GM12878 (cell line): Measurements from ENCODE around the gene ENTREP3. TPM values are rescaled to one million over a fixed set of nuclear protein-coding genes. Genes with fewer than 3 reads are reported as not detected.

Experiments used
- IKZF2 ChIP-seq, 2 experiments: fragments of 450-650 bp; IDR thresholded peaks; 2 replicates each; pipeline ENCODE4 v1.6.1; 2017; ENCODE audit warnings: mild to moderate bottlenecking in 2 of 2, moderate library complexity in 2 of 2
- JUND ChIP-seq: IDR thresholded peaks from 2 replicates; pipeline ENCODE4 v1.6.1; 2012; ENCODE audit warnings: low read depth, mild to moderate bottlenecking, low read length, improper control_type of control experiment, moderate library complexity
- RCOR1 ChIP-seq: conservative IDR thresholded peaks from 2 replicates; pipeline ENCODE4 v1.6.1; 2012; ENCODE audit warnings: low read depth, low read length, improper control_type of control experiment
- polyA plus RNA-seq, 11 experiments: library from polyadenylated mRNA; depleted of rRNA in 4 of 11; unstranded in 6 of 11; stranded (reverse) in 5 of 11; fragments of >200 nt; fragmentation: Nextera tagmentation in 4 of 11; fragmentation: Illumina TruSeq in 1 of 11; extraction: Ambion mirVana in 4 of 11; extraction: Trizol in 1 of 11; gene quantifications; 1 replicate in 1 of 11; 2 replicates in 10 of 11; pipeline versions ENCODE4 v1.2.1 to v1.2.3, GENCODE V29; 2011 to 2016; ENCODE audit warnings: inconsistent platforms in 2 of 11, missing spikeins in 2 of 11, low read depth in 1 of 11
- total RNA-seq, 4 experiments: library from RNA; depleted of rRNA in 3 of 4; stranded (reverse); fragments of >200 nt in 3 of 4; fragmentation: Illumina TruSeq in 1 of 4; extraction: Trizol in 1 of 4; gene quantifications; 2 replicates each; pipeline versions ENCODE4 v1.2.1 to v1.2.3, GENCODE V29; 2013 to 2021
- TF ChIP-seq, protein P1 (sequence below): IDR thresholded peaks from 2 replicates; pipeline ENCODE4 v1.6.1; 2011; ENCODE audit warnings: mild to moderate bottlenecking, low read depth, low read length, moderate library complexity; ENCODE audit not compliant: insufficient replicate concordance
- TF ChIP-seq, protein P2 (sequence below): fragments of 450-650 bp; IDR thresholded peaks from 2 replicates; pipeline ENCODE4 v1.6.1; 2017; ENCODE audit warnings: mild to moderate bottlenecking, moderate library complexity
- TF ChIP-seq, protein P3 (sequence below): IDR thresholded peaks from 2 replicates; pipeline ENCODE4 v1.6.1; 2012; ENCODE audit warnings: low read depth, low read length, improper control_type of control experiment

ENTREP3 gene
- total and polyA plus RNA-seq, 10 of the 15 experiments (the other 5 are each of a cell fraction or from before 2014, with no cell fraction given): 1.7 to 31.8 (median 3.9) TPM

DNA sequence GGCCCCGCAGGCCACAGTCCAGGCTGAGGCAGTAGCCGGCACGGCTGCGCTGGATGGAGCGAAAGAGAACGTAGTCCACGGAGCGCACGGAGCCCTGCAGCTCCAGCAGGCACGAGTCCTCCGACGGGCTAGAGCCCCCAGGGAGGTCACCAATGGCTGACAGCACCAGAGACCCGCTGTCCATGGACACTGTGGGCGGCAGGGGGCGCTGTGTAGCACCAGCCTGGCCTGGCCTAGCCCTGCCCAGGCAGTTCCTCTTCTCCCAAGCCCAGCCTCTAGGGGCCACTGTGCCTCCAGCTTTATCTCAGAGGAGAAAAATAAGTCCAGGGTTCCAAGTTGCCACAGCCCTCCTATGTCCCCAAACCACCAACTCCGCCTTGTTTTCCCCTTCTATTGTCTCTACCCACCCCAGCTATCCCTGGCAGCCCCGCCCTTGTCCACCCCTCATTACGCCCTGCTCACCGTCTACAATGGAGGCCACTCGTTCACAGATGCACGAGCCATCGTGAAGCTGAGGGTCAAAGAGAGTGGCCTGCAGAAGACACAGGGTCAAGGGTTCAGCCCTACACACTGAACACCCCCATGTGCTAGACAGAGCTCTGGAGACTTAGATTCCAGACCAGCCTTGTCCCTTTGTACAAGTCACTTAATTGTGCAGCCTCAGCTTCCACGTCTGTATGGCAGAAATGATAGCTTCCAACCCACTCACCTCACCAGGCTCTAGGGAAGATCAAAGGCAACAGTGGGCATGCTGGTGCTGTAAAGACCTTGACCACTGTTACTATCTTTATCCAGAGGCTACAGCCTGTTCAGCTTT is 4.4 kb downstream of the ENTREP3 start (continued):
- TF ChIP-seq, protein P1, sequence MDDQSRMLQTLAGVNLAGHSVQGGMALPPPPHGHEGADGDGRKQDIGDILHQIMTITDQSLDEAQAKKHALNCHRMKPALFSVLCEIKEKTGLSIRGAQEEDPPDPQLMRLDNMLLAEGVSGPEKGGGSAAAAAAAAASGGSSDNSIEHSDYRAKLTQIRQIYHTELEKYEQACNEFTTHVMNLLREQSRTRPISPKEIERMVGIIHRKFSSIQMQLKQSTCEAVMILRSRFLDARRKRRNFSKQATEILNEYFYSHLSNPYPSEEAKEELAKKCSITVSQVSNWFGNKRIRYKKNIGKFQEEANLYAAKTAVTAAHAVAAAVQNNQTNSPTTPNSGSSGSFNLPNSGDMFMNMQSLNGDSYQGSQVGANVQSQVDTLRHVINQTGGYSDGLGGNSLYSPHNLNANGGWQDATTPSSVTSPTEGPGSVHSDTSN: no peak
- 0 out of 4 replicates have a peak, but pooled peaks of 1 of the 2 experiments have one; percentile 30 for TF ChIP-seq IKZF2 (IDR thresholded peaks at IDR 0.05)
- TF ChIP-seq, protein P2, sequence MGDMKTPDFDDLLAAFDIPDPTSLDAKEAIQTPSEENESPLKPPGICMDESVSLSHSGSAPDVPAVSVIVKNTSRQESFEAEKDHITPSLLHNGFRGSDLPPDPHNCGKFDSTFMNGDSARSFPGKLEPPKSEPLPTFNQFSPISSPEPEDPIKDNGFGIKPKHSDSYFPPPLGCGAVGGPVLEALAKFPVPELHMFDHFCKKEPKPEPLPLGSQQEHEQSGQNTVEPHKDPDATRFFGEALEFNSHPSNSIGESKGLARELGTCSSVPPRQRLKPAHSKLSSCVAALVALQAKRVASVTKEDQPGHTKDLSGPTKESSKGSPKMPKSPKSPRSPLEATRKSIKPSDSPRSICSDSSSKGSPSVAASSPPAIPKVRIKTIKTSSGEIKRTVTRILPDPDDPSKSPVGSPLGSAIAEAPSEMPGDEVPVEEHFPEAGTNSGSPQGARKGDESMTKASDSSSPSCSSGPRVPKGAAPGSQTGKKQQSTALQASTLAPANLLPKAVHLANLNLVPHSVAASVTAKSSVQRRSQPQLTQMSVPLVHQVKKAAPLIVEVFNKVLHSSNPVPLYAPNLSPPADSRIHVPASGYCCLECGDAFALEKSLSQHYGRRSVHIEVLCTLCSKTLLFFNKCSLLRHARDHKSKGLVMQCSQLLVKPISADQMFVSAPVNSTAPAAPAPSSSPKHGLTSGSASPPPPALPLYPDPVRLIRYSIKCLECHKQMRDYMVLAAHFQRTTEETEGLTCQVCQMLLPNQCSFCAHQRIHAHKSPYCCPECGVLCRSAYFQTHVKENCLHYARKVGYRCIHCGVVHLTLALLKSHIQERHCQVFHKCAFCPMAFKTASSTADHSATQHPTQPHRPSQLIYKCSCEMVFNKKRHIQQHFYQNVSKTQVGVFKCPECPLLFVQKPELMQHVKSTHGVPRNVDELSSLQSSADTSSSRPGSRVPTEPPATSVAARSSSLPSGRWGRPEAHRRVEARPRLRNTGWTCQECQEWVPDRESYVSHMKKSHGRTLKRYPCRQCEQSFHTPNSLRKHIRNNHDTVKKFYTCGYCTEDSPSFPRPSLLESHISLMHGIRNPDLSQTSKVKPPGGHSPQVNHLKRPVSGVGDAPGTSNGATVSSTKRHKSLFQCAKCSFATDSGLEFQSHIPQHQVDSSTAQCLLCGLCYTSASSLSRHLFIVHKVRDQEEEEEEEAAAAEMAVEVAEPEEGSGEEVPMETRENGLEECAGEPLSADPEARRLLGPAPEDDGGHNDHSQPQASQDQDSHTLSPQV: peak; percentile 94; the same call in 1 of the 2 replicates
- TF ChIP-seq JUND: no peak
- TF ChIP-seq, protein P3, sequence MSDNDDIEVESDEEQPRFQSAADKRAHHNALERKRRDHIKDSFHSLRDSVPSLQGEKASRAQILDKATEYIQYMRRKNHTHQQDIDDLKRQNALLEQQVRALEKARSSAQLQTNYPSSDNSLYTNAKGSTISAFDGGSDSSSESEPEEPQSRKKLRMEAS: peak; percentile 58
- peak; percentile 80; the same call in 1 of the 2 replicates for TF ChIP-seq RCOR1
